PC-9 (cell line): ENCODE results near the gene ABCA8. TPM values are rescaled to one million over a fixed set of nuclear protein-coding genes. Genes with fewer than 3 reads are reported as not detected.

Experiments
- BruUV-seq: library from RNA; stranded (reverse); fragments of 400-500 nt; replicated peaks from 2 replicates; lab custom pipeline; 2021; lab: Mats Ljungman, UMichigan
- CTCF ChIA-PET: fragments of 300-600 bp; sonication (Branson Sonifier 250); formaldehyde crosslinking; loops from one replicate; lab custom pipeline; 2022; ENCODE audit warnings: antibody characterized with exemption; lab: Charles Lee
- POLR2A ChIA-PET: fragments of 300-600 bp; sonication (Branson Sonifier 250); formaldehyde crosslinking; loops from one replicate; lab custom pipeline; 2022; ENCODE audit warnings: antibody characterized with exemption; ENCODE audit not compliant: unreplicated experiment; lab: Charles Lee
- DNase-seq, 2 experiments: peaks; one replicate each; pipeline versions ENCODE4 v3.0.0 to v3.0.0-alpha.2; 2015 to 2022; ENCODE audit warnings: mixed read lengths in 1 of 2
- H2AFZ ChIP-seq: fragments of 200-600 bp; sonication (generic); 2 replicates; pipeline ENCODE4 v1.8.1; 2017; ENCODE audit warnings: antibody characterized with exemption
- H3F3A ChIP-seq: fragments of 200-600 bp; sonication (generic); 2 replicates; pipeline ENCODE4 v1.8.1; 2017; ENCODE audit warnings: antibody characterized with exemption, mild to moderate bottlenecking, low read depth; ENCODE audit not compliant: insufficient read depth
- H3K27ac ChIP-seq: fragments of 200-600 bp; sonication (generic); 2 replicates; pipeline ENCODE4 v1.6.1; 2016; ENCODE audit warnings: mixed run types
- H3K27me3 ChIP-seq: fragments of 200-600 bp; sonication (generic); 2 replicates; pipeline ENCODE4 v1.6.1; 2016; ENCODE audit warnings: low read depth, mixed run types; ENCODE audit not compliant: insufficient read depth
- H3K36me3 ChIP-seq: fragments of 200-600 bp; sonication (generic); 2 replicates; pipeline ENCODE4 v1.6.1; 2016; ENCODE audit warnings: low read depth, mixed run types
- H3K4me1 ChIP-seq: fragments of 200-600 bp; sonication (generic); replicated peaks from 2 replicates; pipeline ENCODE4 v1.6.1; 2016; ENCODE audit warnings: mixed run types; ENCODE audit not compliant: insufficient read depth
- H3K4me2 ChIP-seq: fragments of 200-600 bp; sonication (generic); 2 replicates; pipeline ENCODE4 v1.6.1; 2017; ENCODE audit warnings: mixed run types
- H3K4me3 ChIP-seq: fragments of 200-600 bp; sonication (generic); 2 replicates; pipeline ENCODE4 v1.6.1; 2016; ENCODE audit warnings: mixed run types
- H3K79me2 ChIP-seq: fragments of 200-600 bp; sonication (generic); 2 replicates; pipeline ENCODE4 v1.6.1; 2017; ENCODE audit warnings: low read depth, mixed run types
- H3K9me2 ChIP-seq: fragments of 200-600 bp; sonication (generic); 2 replicates; pipeline ENCODE4 v1.8.1; 2017; ENCODE audit warnings: mild to moderate bottlenecking; ENCODE audit not compliant: insufficient read depth
- H3K9me3 ChIP-seq: fragments of 200-600 bp; sonication (generic); 2 replicates; pipeline ENCODE4 v1.8.1; 2016; ENCODE audit warnings: low read depth; ENCODE audit not compliant: insufficient read depth
- H4K20me1 ChIP-seq: fragments of 200-600 bp; sonication (generic); 2 replicates; pipeline ENCODE4 v1.8.1; 2017; ENCODE audit not compliant: insufficient read depth
- CTCF ChIP-seq: fragments of 200-600 bp; sonication (generic); conservative IDR thresholded peaks from 2 replicates; pipeline ENCODE4 v1.6.1; 2017; ENCODE audit warnings: mixed run types, antibody characterized with exemption, mild to moderate bottlenecking, moderate library complexity
- EZH2 ChIP-seq: fragments of 200-600 bp; sonication (generic); IDR thresholded peaks from 2 replicates; pipeline ENCODE4 v1.8.0; 2017; ENCODE audit warnings: antibody characterized with exemption, low read depth
- intact Hi-C: fragments of 100-400 bp; cut with micrococcal nuclease; formaldehyde crosslinking; loops from one replicate; pipeline ENCODE4 v1.10.0; 2022; ENCODE audit not compliant: unreplicated experiment
- total RNA-seq: library from RNA; stranded (reverse); gene quantifications from 2 replicates; pipeline ENCODE4 v1.2.3, GENCODE V29; 2021

Gene ABCA8
- total RNA-seq, 1 experiment from 2014 or later = not detected

- no peaks in the 10 kb centered on the region for H3K4me1 ChIP-seq
- no peak overlapping the region for H3K4me3 ChIP-seq
- 0 out of 2 replicates have a peak, but pooled peaks cover 5% of the 10 kb centered on the region for H3K9me3 ChIP-seq
- no peaks in the 10 kb centered on the region for H3K36me3 ChIP-seq
- TF ChIP-seq CTCF (no peak), EZH2 (no peak)
- H3K4me2 ChIP-seq = no peak overlapping the region
- H4K20me1 ChIP-seq = no peaks in the 10 kb centered on the region
- H3K9me2 ChIP-seq = no peaks in the 10 kb centered on the region
- intact Hi-C loops = no loop called here
- H3K27ac ChIP-seq = no peak overlapping the region
- H3F3A ChIP-seq = no peaks in the 10 kb centered on the region
- H3K79me2 ChIP-seq = no peaks in the 10 kb centered on the region
- DNase-seq = no peak
- no peaks in the 10 kb centered on the region for H3K27me3 ChIP-seq
- CTCF ChIA-PET = no interaction called here
- POLR2A ChIA-PET = no interaction called here
- no TSS peak for BruUV-seq
- no peak overlapping the region for H2AFZ ChIP-seq
Observed at GRCh38 chr17:68831170-68831569, 124.0 kb downstream of the ABCA8 start.

GRCh38 chr17:68830313-68830712 lies 124.9 kb downstream of the ABCA8 start:
- DNase-seq = no peak
- intact Hi-C loops = no loop called here
- H3K79me2 ChIP-seq = no peaks in the 10 kb centered on the region
- no TSS peak for BruUV-seq
- H3K9me2 ChIP-seq = no peaks in the 10 kb centered on the region
- no peaks in the 10 kb centered on the region for H3K27me3 ChIP-seq
- no peak overlapping the region for H3K4me3 ChIP-seq
- POLR2A ChIA-PET = no interaction called here
- no peak overlapping the region for H3K4me2 ChIP-seq
- H3F3A ChIP-seq = no peaks in the 10 kb centered on the region
- no peak overlapping the region for H3K27ac ChIP-seq
- 0 out of 2 replicates have a peak, but pooled peaks cover 5% of the 10 kb centered on the region for H3K9me3 ChIP-seq
- H3K4me1 ChIP-seq = no peaks in the 10 kb centered on the region
- no peak overlapping the region for H2AFZ ChIP-seq
- no peaks in the 10 kb centered on the region for H3K36me3 ChIP-seq
- no peak for TF ChIP-seq CTCF
- TF ChIP-seq EZH2 = no peak
- CTCF ChIA-PET = no interaction called here
- no peaks in the 10 kb centered on the region for H4K20me1 ChIP-seq

- Histone ChIP-seq H4K20me1 (no peaks in the 10 kb centered on the region), H3K4me1 (no peaks in the 10 kb centered on the region), H3K4me3 (no peak overlapping the region), H3K27me3 (no peaks in the 10 kb centered on the region), H3K36me3 (no peaks in the 10 kb centered on the region), H3K79me2 (no peaks in the 10 kb centered on the region), H3F3A (no peaks in the 10 kb centered on the region), H2AFZ (no peak overlapping the region), H3K9me3 (0 out of 2 replicates have a peak, but pooled peaks cover 5% of the 10 kb centered on the region), H3K27ac (no peak overlapping the region), H3K9me2 (no peaks in the 10 kb centered on the region), H3K4me2 (no peak overlapping the region)
- DNase-seq = no peak
- BruUV-seq = no TSS peak
- intact Hi-C loops = no loop called here
- TF ChIP-seq EZH2 (no peak), CTCF (no peak)
- CTCF ChIA-PET = interaction anchor here (0.7 kb wide), 1 partner anchor 482 kb away, joined by 3 read pairs; no protein-coding TSS in a partner anchor
- POLR2A ChIA-PET = no interaction called here
Observed at GRCh38 chr17:68829211-68829610, 126.0 kb downstream of the ABCA8 start.
